H1 (cell line): ENCODE results near the gene ZBP1. TPM values are rescaled to one million over a fixed set of nuclear protein-coding genes. Genes with fewer than 3 reads are reported as not detected.

Experiments used
- CTCF ChIA-PET: fragments of 300-600 bp; sonication (Branson Sonifier 250); formaldehyde crosslinking; loops from one replicate; lab custom pipeline; 2021; ENCODE audit not compliant: partially characterized antibody; lab: Charles Lee
- POLR2A ChIA-PET: fragments of 300-600 bp; sonication (Branson Sonifier 250); formaldehyde crosslinking; loops from one replicate; lab custom pipeline; 2021; ENCODE audit warnings: inconsistent platforms; ENCODE audit not compliant: partially characterized antibody; lab: Charles Lee
- DNase-seq, 2 experiments: peaks; one replicate each; pipeline versions ENCODE4 v3.0.0 to v3.0.0-alpha.2; 2010 to 2022; ENCODE audit warnings: low spot score in 2 of 2, low read depth in 1 of 2, mixed read lengths in 1 of 2
- FAIRE-seq: peaks from 2 replicates; lab custom pipeline; 2011; peaks lifted over from hg19 to GRCh38; lab: Jason Lieb, UNC
- H2AFZ ChIP-seq: 2 replicates; pipeline ENCODE4 v1.8.1; 2012; ENCODE audit warnings: low read length, inconsistent platforms
- H2AK5ac ChIP-seq: 2 replicates; pipeline ENCODE4 v1.6.1; 2013; ENCODE audit warnings: low read depth, low read length
- H2BK120ac ChIP-seq: replicated peaks from 2 replicates; pipeline ENCODE3; 2013; ENCODE audit warnings: low read depth, low read length, inconsistent platforms
- H2BK12ac ChIP-seq: 2 replicates; pipeline ENCODE4 v1.6.1; 2013; ENCODE audit warnings: low read depth, low read length
- H2BK15ac ChIP-seq: 2 replicates; pipeline ENCODE4 v1.6.1; 2013; ENCODE audit warnings: low read length
- H2BK20ac ChIP-seq: 2 replicates; pipeline ENCODE4 v1.6.1; 2013; ENCODE audit warnings: low read length
- H2BK5ac ChIP-seq: 2 replicates; pipeline ENCODE4 v1.6.1; 2013; ENCODE audit warnings: low read depth, low read length
- H3K14ac ChIP-seq: 2 replicates; pipeline ENCODE4 v1.6.1; 2013; ENCODE audit warnings: inconsistent platforms; ENCODE audit not compliant: insufficient read length
- H3K18ac ChIP-seq: 2 replicates; pipeline ENCODE4 v1.6.1; 2013; ENCODE audit warnings: low read length; ENCODE audit errors: extremely low read depth
- H3K23ac ChIP-seq: 2 replicates; pipeline ENCODE4 v1.6.1; 2013; ENCODE audit warnings: inconsistent platforms; ENCODE audit not compliant: insufficient read length
- H3K23me2 ChIP-seq: 2 replicates; pipeline ENCODE4 v1.6.1; 2013; ENCODE audit warnings: low read depth, low read length
- H3K27ac ChIP-seq: 2 replicates; pipeline ENCODE4 v1.6.1; 2011; ENCODE audit warnings: low read depth, low read length, inconsistent platforms
- H3K27me3 ChIP-seq, 4 experiments: replicated peaks in 1 of 4; 1 replicate in 1 of 4; 2 replicates in 3 of 4; pipeline versions ENCODE4 v1.6.1 to v1.8.1; 2011 to 2013; ENCODE audit warnings: low read length in 3 of 4, mild to moderate bottlenecking in 3 of 4, inconsistent platforms in 2 of 4, mixed read lengths in 2 of 4, moderate library complexity in 1 of 4; ENCODE audit not compliant: control insufficient read depth in 3 of 4, insufficient read depth in 3 of 4; ENCODE audit errors: extremely low read depth in 1 of 4
- H3K36me3 ChIP-seq, 4 experiments: 2 replicates each; pipeline versions ENCODE4 v1.6.1 to v1.8.1; 2011 to 2013; ENCODE audit warnings: mild to moderate bottlenecking in 4 of 4, low read length in 3 of 4, moderate library complexity in 2 of 4, control low read depth in 1 of 4, inconsistent platforms in 1 of 4; ENCODE audit not compliant: insufficient read depth in 4 of 4, control insufficient read depth in 2 of 4
- H3K4ac ChIP-seq: replicated peaks from 2 replicates; pipeline ENCODE3; 2013; ENCODE audit warnings: low read length, low read depth, mixed read lengths, inconsistent platforms; ENCODE audit not compliant: insufficient read length
- H3K4me1 ChIP-seq, 4 experiments: replicated peaks in 1 of 4; 1 replicate in 1 of 4; 2 replicates in 3 of 4; pipeline versions ENCODE4 v1.6.1 to v1.8.1; 2011 to 2013; ENCODE audit warnings: low read length in 3 of 4, inconsistent platforms in 2 of 4, mixed read lengths in 1 of 4; ENCODE audit not compliant: insufficient read depth in 4 of 4, control insufficient read depth in 3 of 4
- H3K4me2 ChIP-seq, 2 experiments: 2 replicates each; pipeline versions ENCODE4 v1.6.1 to v1.8.1; 2011 to 2013; ENCODE audit warnings: low read depth in 2 of 2, low read length in 2 of 2, control low read depth in 1 of 2, inconsistent platforms in 1 of 2, mild to moderate bottlenecking in 1 of 2; ENCODE audit not compliant: insufficient read depth in 1 of 2
- H3K4me3 ChIP-seq, 4 experiments: fragments of 200-600, 300-600 bp in 1 of 4; sonication (generic), shearing (Covaris generic), sonication (Bioruptor Twin) in 1 of 4; 2 replicates each; pipeline versions ENCODE4 v1.5.1 to v1.8.1; 2011 to 2016; ENCODE audit warnings: low read length in 4 of 4, low read depth in 3 of 4, control low read depth in 2 of 4, inconsistent platforms in 2 of 4, mild to moderate bottlenecking in 2 of 4, mixed read lengths in 1 of 4, moderate library complexity in 1 of 4; ENCODE audit not compliant: insufficient read depth in 2 of 4; ENCODE audit errors: extremely low read depth in 1 of 4
- H3K56ac ChIP-seq: replicated peaks from 2 replicates; pipeline ENCODE3; 2013; ENCODE audit warnings: low read depth, mild to moderate bottlenecking, mixed read lengths, low read length, inconsistent platforms; ENCODE audit not compliant: insufficient read length
- H3K79me1 ChIP-seq: 2 replicates; pipeline ENCODE4 v1.6.1; 2013; ENCODE audit warnings: low read depth, low read length, control low read depth
- H3K79me2 ChIP-seq, 2 experiments: 2 replicates each; pipeline versions ENCODE4 v1.6.1 to v1.8.1; 2012 to 2013; ENCODE audit warnings: low read length in 2 of 2, mild to moderate bottlenecking in 2 of 2, inconsistent platforms in 1 of 2; ENCODE audit not compliant: insufficient read depth in 2 of 2, control insufficient read depth in 1 of 2
- H3K9ac ChIP-seq, 4 experiments: replicated peaks in 1 of 4; 1 replicate in 1 of 4; 2 replicates in 3 of 4; pipeline versions ENCODE4 v1.6.1 to v1.8.1; 2011 to 2013; ENCODE audit warnings: low read depth in 3 of 4, low read length in 3 of 4, control low read depth in 2 of 4, mild to moderate bottlenecking in 2 of 4, moderate library complexity in 2 of 4, inconsistent platforms in 1 of 4; ENCODE audit errors: extremely low read depth in 1 of 4
- H3K9me3 ChIP-seq, 2 experiments: 2 replicates each; pipeline versions ENCODE4 v1.6.1 to v1.8.1; 2012 to 2013; ENCODE audit warnings: mild to moderate bottlenecking in 2 of 2, moderate library complexity in 2 of 2, control low read depth in 1 of 2, inconsistent platforms in 1 of 2, low read depth in 1 of 2, low read length in 1 of 2, mixed read lengths in 1 of 2; ENCODE audit not compliant: insufficient read depth in 2 of 2
- H4K20me1 ChIP-seq, 2 experiments: replicated peaks in 1 of 2; 2 replicates each; pipeline versions ENCODE3 to v1.8.1; 2011 to 2013; ENCODE audit warnings: inconsistent platforms in 2 of 2, low read length in 2 of 2, mild to moderate bottlenecking in 1 of 2; ENCODE audit not compliant: insufficient read depth in 2 of 2, control insufficient read depth in 1 of 2
- H4K5ac ChIP-seq: 2 replicates; pipeline ENCODE4 v1.6.1; 2013; ENCODE audit warnings: low read length, low read depth, mixed read lengths, inconsistent platforms; ENCODE audit not compliant: insufficient read length
- H4K8ac ChIP-seq: 2 replicates; pipeline ENCODE4 v1.8.0; 2013; ENCODE audit warnings: mild to moderate bottlenecking, moderate library complexity, low read length, inconsistent platforms; ENCODE audit not compliant: insufficient read depth; ENCODE audit errors: extremely low read depth
- H4K91ac ChIP-seq: replicated peaks from 2 replicates; pipeline ENCODE3; 2013; ENCODE audit warnings: low read length, mixed read lengths, inconsistent platforms; ENCODE audit not compliant: insufficient read length
- ASH2L ChIP-seq: fragments of 200-600, 300-600 bp; sonication (generic); IDR thresholded peaks from one replicate; pipeline ENCODE4 v1.7.1; 2017; ENCODE audit warnings: low read length
- ATF3 ChIP-seq: IDR thresholded peaks from 2 replicates; pipeline ENCODE4 v1.6.1; 2011; ENCODE audit warnings: low read depth, mild to moderate bottlenecking, low read length; ENCODE audit not compliant: insufficient read depth
- CHD1 ChIP-seq: IDR thresholded peaks from 2 replicates; pipeline ENCODE4 v1.6.1; 2012; ENCODE audit warnings: low read depth, low read length, improper control_type of control experiment
- CTBP2 ChIP-seq: IDR thresholded peaks from 2 replicates; pipeline ENCODE4 v1.7.0; 2011; ENCODE audit warnings: borderline replicate concordance, mild to moderate bottlenecking, moderate library complexity, mixed read lengths, low read length; ENCODE audit not compliant: insufficient read depth, insufficient read length
- GABPA ChIP-seq: IDR thresholded peaks from 2 replicates; pipeline ENCODE4 v1.6.1; 2011; ENCODE audit warnings: mild to moderate bottlenecking, low read length, moderate library complexity, borderline replicate concordance; ENCODE audit not compliant: insufficient read depth
- NANOG ChIP-seq: IDR thresholded peaks from 2 replicates; pipeline ENCODE4 v1.6.1; 2011; ENCODE audit warnings: low read length, low read depth, mild to moderate bottlenecking, inconsistent platforms; ENCODE audit not compliant: insufficient read depth, poor library complexity, severe bottlenecking
- POLR2A ChIP-seq, 2 experiments: IDR thresholded peaks; 1 replicate in 1 of 2; 2 replicates in 1 of 2; pipeline ENCODE4 v1.6.1; 2011; ENCODE audit warnings: low read depth in 2 of 2, low read length in 2 of 2, mild to moderate bottlenecking in 2 of 2; ENCODE audit errors: control extremely low read depth in 1 of 2
- RFX5 ChIP-seq: IDR thresholded peaks from 2 replicates; pipeline ENCODE4 v1.6.1; 2011; ENCODE audit warnings: low read depth, low read length, improper control_type of control experiment, borderline replicate concordance
- RXRA ChIP-seq: IDR thresholded peaks from 2 replicates; pipeline ENCODE4 v1.6.1; 2011; ENCODE audit warnings: low read depth, mild to moderate bottlenecking, low read length, moderate library complexity; ENCODE audit not compliant: insufficient read depth
- SP4 ChIP-seq: IDR thresholded peaks from 2 replicates; pipeline ENCODE4 v1.6.1; 2012; ENCODE audit warnings: low read length, inconsistent platforms
- SUZ12 ChIP-seq: fragments of 200-600 bp; sonication (generic); IDR thresholded peaks from 2 replicates; pipeline ENCODE4 v1.6.1; 2012; ENCODE audit warnings: mild to moderate bottlenecking, inconsistent platforms, low read length, moderate library complexity, mixed read lengths
- TBP ChIP-seq: IDR thresholded peaks from 2 replicates; pipeline ENCODE4 v1.6.1; 2011; ENCODE audit warnings: low read depth, low read length, improper control_type of control experiment
- USF2 ChIP-seq: IDR thresholded peaks from 2 replicates; pipeline ENCODE4 v1.6.1; 2011; ENCODE audit warnings: low read length, improper control_type of control experiment
- ZNF274 ChIP-seq: IDR thresholded peaks from 2 replicates; pipeline ENCODE4 v1.7.0; 2012; ENCODE audit warnings: low read length, borderline replicate concordance; ENCODE audit errors: extremely low read depth
- WGBS, 2 experiments: shearing (Covaris generic) in 1 of 2; methylation state at CpG; one replicate each; pipeline versions ENCODE4 v1.1.6 to v1.1.7; 2013 to 2015; ENCODE audit warnings: low lambda C conversion rate in 2 of 2, mixed read lengths in 2 of 2, inconsistent platforms in 1 of 2, low coverage in 1 of 2, missing lambda C conversion rate in 1 of 2; ENCODE audit not compliant: insufficient replicate concordance in 2 of 2, insufficient coverage in 1 of 2, insufficient read length in 1 of 2; ENCODE audit errors: extremely low coverage in 1 of 2, missing lambda C conversion rate in 1 of 2; 5-methylcytosine and 5-hydroxymethylcytosine counted together
- polyA plus RNA-seq, 7 experiments: library from polyadenylated mRNA; depleted of rRNA in 3 of 7; stranded (reverse) in 5 of 7; unstranded in 2 of 7; fragments of >200 nt in 5 of 7; fragments of 200-250 nt in 2 of 7; gene quantifications; 1 replicate in 5 of 7; 2 replicates in 1 of 7; 4 replicates in 1 of 7; pipeline versions ENCODE4 v1.2.1 to v1.2.3, GENCODE V29; 2011 to 2013; ENCODE audit warnings: missing spikeins in 2 of 7, mixed read lengths in 2 of 7
- total RNA-seq: library from RNA; stranded (reverse); fragmentation: NEBNext Ultra II Directional; extraction: Animal tissue kit (Norgen Biotek cat#: 25700); gene quantifications from 2 replicates; pipeline ENCODE4 v1.2.1, GENCODE V29; 2021

Gene ZBP1
- total and polyA plus RNA-seq, 2 of the 8 experiments (the other 6 are each of a cell fraction or from before 2014, with no cell fraction given), result not detected

GRCh38 chr20:57559289-57559634 lies 61.0 kb downstream of the ZBP1 start:
- Histone ChIP-seq H2AK5ac (no peak overlapping the region), H3K23me2 (no peaks in the 10 kb centered on the region), H3K4me2 (no peak overlapping the region), H2AFZ (no peak overlapping the region), H4K91ac (no peak overlapping the region), H4K5ac (no peak overlapping the region), H2BK12ac (no peak overlapping the region), H3K14ac (no peak overlapping the region), H2BK5ac (no peak overlapping the region), H3K4me1 (no peaks in the 10 kb centered on the region), H3K79me1 (no peaks in the 10 kb centered on the region), H4K8ac (no peak overlapping the region), H3K4me3 (no peak overlapping the region), H3K9me3 (no peaks in the 10 kb centered on the region), H2BK20ac (no peak overlapping the region), H3K23ac (no peak overlapping the region), H3K27me3 (no peaks in the 10 kb centered on the region), H4K20me1 (no peaks in the 10 kb centered on the region), H3K79me2 (no peaks in the 10 kb centered on the region), H2BK120ac (no peak overlapping the region), H2BK15ac (no peak overlapping the region), H3K56ac (no peak overlapping the region), H3K36me3 (no peaks in the 10 kb centered on the region), H3K18ac (no peak overlapping the region), H3K27ac (no peak overlapping the region), H3K9ac (no peak overlapping the region), H3K4ac (no peak overlapping the region)
- no peak for FAIRE-seq
- no peak for DNase-seq
- ChIA-PET POLR2A (no interaction called here), CTCF (interaction anchor here (0.6 to 6.3 kb wide), 2 partner anchors 15 to 32 kb away, joined by 3 to 46 read pairs; no protein-coding TSS in a partner anchor)
- WGBS, 2 experiments, result 85% methylated on average over 10 of the region's 10 CpGs; no CpG with 5 or more reads in 1 of the 2 experiments
- TF ChIP-seq ATF3 (no peak), RFX5 (no peak), SUZ12 (no peak), GABPA (no peak), TBP (no peak), USF2 (no peak), CHD1 (no peak), ASH2L (no peak), RXRA (no peak), SP4 (no peak), CTBP2 (no peak), NANOG (no peak), ZNF274 (no peak), POLR2A (IDR thresholded peaks at IDR 0.05; ENCODE audit: control extremely low read depth in 1 of 2, low read depth in 2 of 2, low read length in 2 of 2) (no peak)
